Metanephros (tissue), 1 donor: Measurements from ENCODE around the gene LRFN4. TPM values are rescaled to one million over a fixed set of nuclear protein-coding genes. Genes with fewer than 3 reads are reported as not detected.

Experiments
- total RNA-seq: library from RNA; depleted of rRNA; stranded (reverse); fragments of >200 nt; gene quantifications from one replicate; pipeline ENCODE4 v1.2.3, GENCODE V29; 2014

The LRFN4 gene
- total RNA-seq, result 23.4 TPM

GRCh38 chr11:66856496-66857233 is at the start of gene LRFN4:
Gene LRFN4 (plus strand): TSS chr11:66857064. CDS start chr11:66857745, 681 bp downstream.

GRCh38 chr11:66842896-66843775 is 13.7 kb upstream of the LRFN4 start, which contains the start of gene RCE1:
Gene RCE1 (plus strand): TSS chr11:66843441. CDS start chr11:66843456, 15 bp downstream.

Other genes with a start within 250 kb of the LRFN4 start
- 80.9 TPM for gene RBM14, start 240.4 kb upstream of the LRFN4 start, total RNA-seq
- gene RBM4, start 218.4 kb upstream of the LRFN4 start, total RNA-seq, result 164 TPM
- 40.8 TPM for gene RBM4B, start 179.2 kb upstream of the LRFN4 start, total RNA-seq
- gene SPTBN2, start 127.8 kb upstream of the LRFN4 start, total RNA-seq, result 99.8 TPM
- 22.7 TPM for gene RCE1, start 13.6 kb upstream of the LRFN4 start, total RNA-seq
- 33.6 TPM for gene PC, start 101.3 kb downstream of the LRFN4 start, total RNA-seq
- not detected for gene C11orf86, start 118.2 kb downstream of the LRFN4 start, total RNA-seq
- 0.18 TPM for gene SYT12, start 166.1 kb downstream of the LRFN4 start, total RNA-seq
- gene RHOD, start 199.8 kb downstream of the LRFN4 start, total RNA-seq, result 13.7 TPM